BE2C (cell line): Measurements from ENCODE around the gene DEFB124.
A peak's percentile ranks its signal among the peaks of the same experiment; 100 is the strongest.

Experiments used
- DNase-seq: peaks from one replicate; pipeline ENCODE4 v3.0.0-alpha.2; 2020
- H3K27me3 ChIP-seq: fragments of 250-450 bp; sonication (Bioruptor Pico); 2 replicates; pipeline ENCODE4 v1.5.1; 2020; ENCODE audit warnings: mild to moderate bottlenecking
- H3K36me3 ChIP-seq: fragments of 250-450 bp; sonication (Bioruptor Pico); 2 replicates; pipeline ENCODE4 v1.5.1; 2020; ENCODE audit warnings: mild to moderate bottlenecking
- H3K4me1 ChIP-seq: fragments of 250-450 bp; sonication (Bioruptor Pico); 2 replicates; pipeline ENCODE4 v1.5.1; 2020
- H3K4me3 ChIP-seq: 2 replicates; pipeline ENCODE4 v1.5.1; 2011; ENCODE audit warnings: low read depth, low read length
- H3K9me3 ChIP-seq: fragments of 250-450 bp; sonication (Bioruptor Pico); 2 replicates; pipeline ENCODE4 v1.5.1; 2020
- TF ChIP-seq, protein P1 (sequence below): IDR thresholded peaks from 2 replicates; pipeline ENCODE4 v1.5.1; 2012; ENCODE audit warnings: mild to moderate bottlenecking, low read depth, low read length

Gene DEFB124

DNA sequence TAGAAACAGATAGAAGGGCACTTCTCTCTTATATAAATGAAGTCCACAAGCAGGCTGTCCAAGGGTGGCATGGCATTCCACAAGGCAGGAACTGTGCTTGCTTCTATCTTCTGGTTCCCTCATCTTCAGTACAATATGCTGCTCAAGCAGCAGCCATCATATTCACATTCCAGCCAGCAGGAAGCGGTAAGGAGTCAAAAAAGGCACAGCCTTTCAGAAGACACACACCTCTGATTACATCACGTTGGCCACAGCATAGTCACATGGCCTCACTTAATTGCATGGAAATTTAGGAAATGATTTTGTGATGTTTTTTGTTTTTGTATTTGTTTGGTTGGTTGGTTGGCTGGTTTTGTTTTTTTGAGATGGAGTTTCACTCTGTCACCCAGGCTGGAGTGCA lies 19.2 kb upstream of the DEFB124 start:
- Histone ChIP-seq H3K9me3 (no peaks in the 10 kb centered on the region), H3K4me3 (no peak overlapping the region), H3K27me3 (no peaks in the 10 kb centered on the region), H3K4me1 (no peaks in the 10 kb centered on the region; the same call in none of the 2 replicates), H3K36me3 (no peaks in the 10 kb centered on the region)
- DNase-seq, result peak; percentile 39
- TF ChIP-seq, protein P1, sequence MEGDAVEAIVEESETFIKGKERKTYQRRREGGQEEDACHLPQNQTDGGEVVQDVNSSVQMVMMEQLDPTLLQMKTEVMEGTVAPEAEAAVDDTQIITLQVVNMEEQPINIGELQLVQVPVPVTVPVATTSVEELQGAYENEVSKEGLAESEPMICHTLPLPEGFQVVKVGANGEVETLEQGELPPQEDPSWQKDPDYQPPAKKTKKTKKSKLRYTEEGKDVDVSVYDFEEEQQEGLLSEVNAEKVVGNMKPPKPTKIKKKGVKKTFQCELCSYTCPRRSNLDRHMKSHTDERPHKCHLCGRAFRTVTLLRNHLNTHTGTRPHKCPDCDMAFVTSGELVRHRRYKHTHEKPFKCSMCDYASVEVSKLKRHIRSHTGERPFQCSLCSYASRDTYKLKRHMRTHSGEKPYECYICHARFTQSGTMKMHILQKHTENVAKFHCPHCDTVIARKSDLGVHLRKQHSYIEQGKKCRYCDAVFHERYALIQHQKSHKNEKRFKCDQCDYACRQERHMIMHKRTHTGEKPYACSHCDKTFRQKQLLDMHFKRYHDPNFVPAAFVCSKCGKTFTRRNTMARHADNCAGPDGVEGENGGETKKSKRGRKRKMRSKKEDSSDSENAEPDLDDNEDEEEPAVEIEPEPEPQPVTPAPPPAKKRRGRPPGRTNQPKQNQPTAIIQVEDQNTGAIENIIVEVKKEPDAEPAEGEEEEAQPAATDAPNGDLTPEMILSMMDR, result peak; percentile 62

DNA sequence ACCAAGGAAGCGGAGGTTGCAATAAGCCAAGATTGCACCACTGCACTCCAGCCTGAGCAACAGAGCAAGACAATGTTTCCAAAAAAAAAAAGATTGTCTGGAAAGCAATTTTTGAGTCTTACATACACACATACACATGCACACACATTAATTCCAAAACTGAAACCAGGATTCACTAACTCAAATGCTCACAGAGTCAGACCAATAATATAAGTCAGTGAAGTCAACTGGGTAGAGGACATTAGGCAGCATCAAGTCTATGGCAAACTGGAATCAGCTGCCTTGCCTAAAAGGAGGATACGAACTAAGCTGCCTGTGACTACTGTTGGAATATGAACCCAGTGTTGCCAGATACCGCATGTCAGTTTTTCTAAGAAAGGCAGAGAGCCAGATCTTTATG lies 15.8 kb upstream of the DEFB124 start:
- TF ChIP-seq, protein P1, result no peak
- H3K4me1 ChIP-seq, result no peaks in the 10 kb centered on the region
- no peaks in the 10 kb centered on the region for H3K9me3 ChIP-seq
- DNase-seq, result no peak
- no peak overlapping the region for H3K4me3 ChIP-seq
- peaks cover 12% of the 10 kb centered on the region for H3K27me3 ChIP-seq
- no peaks in the 10 kb centered on the region for H3K36me3 ChIP-seq

DNA sequence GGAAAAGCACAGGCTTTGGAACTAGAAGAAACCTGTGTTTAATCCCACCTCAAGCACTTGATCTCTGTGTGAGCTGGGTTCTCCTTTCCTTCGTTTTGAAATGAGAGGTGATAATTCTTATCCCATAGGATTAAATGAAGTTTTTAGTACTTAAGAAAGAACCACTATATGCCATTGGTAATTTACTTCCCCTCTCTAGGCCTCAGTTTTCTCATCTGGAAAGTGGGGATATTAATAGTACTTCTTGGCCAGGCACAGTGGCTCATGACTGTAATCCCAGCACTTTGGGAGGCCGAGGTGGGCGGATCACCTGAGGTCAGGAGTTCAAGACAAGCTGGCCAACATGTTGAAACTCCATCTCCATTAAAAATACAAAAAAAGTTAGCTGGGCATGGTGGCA lies 14.2 kb upstream of the DEFB124 start:
- TF ChIP-seq, protein P1, result no peak
- H3K4me3 ChIP-seq, result no peak overlapping the region
- no peaks in the 10 kb centered on the region for H3K36me3 ChIP-seq
- H3K4me1 ChIP-seq, result no peaks in the 10 kb centered on the region
- DNase-seq, result no peak
- peaks cover 23% of the 10 kb centered on the region for H3K27me3 ChIP-seq
- 0 out of 2 replicates have a peak, but pooled peaks cover 2% of the 10 kb centered on the region for H3K9me3 ChIP-seq

DNA sequence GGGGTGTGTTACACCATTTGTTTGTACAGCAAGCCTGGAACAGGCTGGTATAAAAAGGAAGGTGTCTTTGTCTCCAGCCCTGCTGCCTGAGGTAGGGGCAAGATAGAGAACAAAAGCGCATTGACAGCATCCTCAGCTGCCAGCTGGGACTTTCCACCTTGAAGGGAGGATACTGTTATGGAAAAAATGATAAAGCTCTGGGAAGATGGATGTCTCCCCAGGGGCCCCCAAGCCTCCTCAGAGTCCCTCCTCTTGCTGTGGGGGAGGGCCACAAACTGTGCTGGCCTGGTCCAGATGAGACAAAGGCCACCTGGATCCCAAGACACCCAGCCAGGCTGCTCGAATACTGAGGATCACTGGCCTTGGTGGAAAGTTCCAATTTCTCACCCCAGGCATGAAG lies 13.2 kb upstream of the DEFB124 start:
- no peak for DNase-seq
- 0 out of 2 replicates have a peak, but pooled peaks cover 3% of the 10 kb centered on the region for H3K9me3 ChIP-seq
- peaks cover 26% of the 10 kb centered on the region for H3K27me3 ChIP-seq
- no peaks in the 10 kb centered on the region for H3K4me1 ChIP-seq
- TF ChIP-seq, protein P1, result no peak
- no peak overlapping the region for H3K4me3 ChIP-seq
- no peaks in the 10 kb centered on the region for H3K36me3 ChIP-seq

DNA sequence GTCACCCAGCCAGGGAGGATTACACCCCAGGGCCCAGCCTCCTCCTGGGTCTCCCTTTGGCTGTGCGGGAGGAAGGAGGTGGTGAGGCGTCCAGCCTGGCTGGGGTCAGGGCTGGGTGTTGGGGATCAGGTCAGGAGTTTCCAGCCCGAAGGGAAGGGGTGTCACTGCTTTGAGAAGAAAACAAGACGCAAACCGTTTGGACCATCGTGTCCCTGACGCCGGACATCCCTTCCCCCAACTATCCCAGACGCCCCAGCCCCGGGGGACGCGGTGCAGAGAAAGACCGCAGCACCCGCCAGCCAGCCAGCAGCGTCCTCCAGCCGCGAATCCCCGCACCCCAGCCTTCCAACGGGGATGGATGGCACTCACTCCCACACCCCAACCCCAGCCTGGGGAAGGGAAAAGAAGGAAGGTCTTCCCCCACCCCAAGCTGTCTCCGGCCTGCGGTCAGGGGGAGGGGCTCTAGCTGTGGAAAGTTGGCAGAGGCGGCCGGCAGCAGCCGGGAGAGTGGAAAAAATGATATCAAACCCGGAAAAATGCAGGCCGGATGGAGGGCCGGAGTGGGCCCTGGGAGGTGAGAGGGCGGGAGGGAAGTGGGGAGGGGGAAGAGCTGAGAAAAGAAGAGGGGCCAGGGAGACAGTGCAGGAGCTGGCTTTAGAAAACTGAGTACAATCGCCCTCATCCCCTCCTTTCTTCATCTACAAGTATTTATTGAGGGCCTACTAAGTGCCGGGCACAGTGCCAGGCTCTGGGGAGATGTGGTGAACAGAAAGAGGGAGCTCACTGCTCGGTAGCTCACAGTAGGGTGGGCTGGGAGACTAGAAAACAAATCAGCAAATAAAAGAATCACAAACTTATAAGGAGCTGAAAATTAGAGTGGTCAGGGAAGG lies 10.8 kb upstream of the DEFB124 start:
- TF ChIP-seq, protein P1, result no peak
- Histone ChIP-seq H3K36me3 (no peaks in the 10 kb centered on the region), H3K4me3 (peak overlapping the region; percentile 1; the same call in 1 of the 2 replicates), H3K27me3 (peaks cover 26% of the 10 kb centered on the region), H3K4me1 (no peaks in the 10 kb centered on the region), H3K9me3 (0 out of 2 replicates have a peak, but pooled peaks cover 3% of the 10 kb centered on the region)
- no peak for DNase-seq

DNA sequence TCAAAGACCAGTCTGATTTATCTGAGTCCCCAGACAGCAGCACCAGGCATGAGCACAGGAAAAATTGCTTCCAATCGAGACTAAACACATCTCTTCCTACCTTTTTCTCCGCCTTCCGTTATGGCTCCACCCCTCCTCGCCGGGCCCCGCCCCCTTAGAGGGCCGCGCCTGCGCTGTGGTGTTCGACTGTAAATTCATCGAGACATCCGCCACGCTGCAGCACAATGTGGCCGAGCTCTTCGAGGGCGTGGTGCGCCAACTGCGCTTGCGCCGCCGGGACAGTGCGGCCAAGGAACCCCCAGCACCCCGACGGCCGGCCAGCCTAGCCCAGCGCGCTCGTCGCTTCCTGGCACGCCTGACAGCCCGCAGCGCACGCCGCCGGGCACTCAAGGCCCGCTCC lies 9.1 kb upstream of the DEFB124 start:
- Histone ChIP-seq H3K4me3 (no peak overlapping the region), H3K36me3 (no peaks in the 10 kb centered on the region), H3K9me3 (0 out of 2 replicates have a peak, but pooled peaks cover 3% of the 10 kb centered on the region), H3K27me3 (peaks cover 29% of the 10 kb centered on the region), H3K4me1 (no peaks in the 10 kb centered on the region)
- TF ChIP-seq, protein P1, result no peak
- DNase-seq, result peak; percentile 40
